HG03066 (cell line): ENCODE data around the gene STYX.

Experiments
- ATAC-seq: cut with Tn5 transposase; IDR thresholded peaks from one replicate; pipeline ENCODE4 v1.9.1; 2021; ENCODE audit warnings: low read depth; ENCODE audit not compliant: unreplicated experiment

The STYX gene, protein sequence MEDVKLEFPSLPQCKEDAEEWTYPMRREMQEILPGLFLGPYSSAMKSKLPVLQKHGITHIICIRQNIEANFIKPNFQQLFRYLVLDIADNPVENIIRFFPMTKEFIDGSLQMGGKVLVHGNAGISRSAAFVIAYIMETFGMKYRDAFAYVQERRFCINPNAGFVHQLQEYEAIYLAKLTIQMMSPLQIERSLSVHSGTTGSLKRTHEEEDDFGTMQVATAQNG

GRCh38 chr14:52729925-52730708 lies at the start of gene STYX:
STYX (plus strand) TSS chr14:52730166; CDS start chr14:52730475, 309 bp downstream.
- ATAC-seq = peak; percentile 90

DNA sequence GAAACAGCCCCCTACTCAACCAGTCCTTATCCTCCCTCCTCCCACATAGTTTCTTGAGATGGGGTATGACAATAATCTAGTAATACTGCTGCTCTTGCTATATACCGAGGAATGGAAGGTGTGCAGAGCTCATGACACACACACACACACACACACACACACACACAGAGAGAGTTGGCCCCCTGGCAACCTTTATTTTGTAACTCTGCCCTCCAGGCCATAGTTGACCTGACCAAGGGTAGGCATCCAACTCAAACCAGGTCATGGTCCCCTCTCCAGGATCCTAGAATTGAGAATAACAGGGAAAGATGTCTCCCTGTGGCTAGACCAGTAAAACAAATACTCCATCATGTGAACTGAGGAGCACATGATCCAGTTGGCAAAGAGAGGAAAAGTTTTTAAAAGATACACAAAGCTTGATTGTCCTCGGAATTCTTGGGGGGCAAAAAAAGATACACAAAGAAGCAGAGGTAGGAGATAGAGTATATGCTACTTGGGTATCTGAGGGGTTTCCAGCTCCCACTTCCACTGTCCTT lies 45.9 kb upstream of the STYX start:
- ATAC-seq = no peak

- no peak for ATAC-seq
These were observed 43.8 kb upstream of the STYX start for GRCh38 chr14:52686176-52686575.

- ATAC-seq = no peak
These were observed 38.8 kb upstream of the STYX start for GRCh38 chr14:52690983-52691760.

DNA sequence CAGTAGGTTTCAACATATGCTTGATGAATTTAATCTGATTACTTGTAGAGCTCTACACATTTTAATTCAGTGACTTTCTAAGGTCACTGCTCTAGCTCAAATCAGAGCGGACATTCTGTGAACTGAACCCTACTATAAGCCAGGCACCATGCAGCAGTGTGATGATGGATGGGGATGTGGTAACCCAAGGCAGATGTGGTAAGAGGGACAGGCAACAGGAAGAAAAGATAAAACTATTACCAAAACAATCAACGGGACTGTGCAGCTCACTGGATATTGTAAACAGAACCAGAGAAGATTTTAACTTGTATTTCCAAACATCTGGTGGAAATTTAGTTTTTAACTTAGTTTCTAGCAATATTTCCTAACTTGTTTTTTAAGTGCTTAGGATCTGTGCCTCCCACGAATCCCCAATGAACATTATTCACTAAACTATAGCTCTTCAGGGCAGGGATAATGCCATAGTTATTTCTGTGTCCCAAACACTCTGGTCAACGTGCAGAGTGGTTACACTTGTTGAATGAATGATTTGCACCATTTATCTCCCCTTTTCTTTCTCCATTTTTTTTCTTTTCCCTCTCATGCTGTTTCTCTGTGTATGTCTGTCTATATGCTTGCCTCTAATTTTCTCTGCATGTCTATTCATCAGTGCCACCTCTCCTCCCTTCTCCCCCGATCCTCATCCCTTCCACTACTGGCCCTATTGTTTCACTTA lies 37.6 kb upstream of the STYX start:
- no peak for ATAC-seq

GRCh38 chr14:52693036-52693435 lies 36.9 kb upstream of the STYX start:
- ATAC-seq = no peak

- ATAC-seq = no peak
These were observed 36.4 kb upstream of the STYX start for GRCh38 chr14:52693532-52693931.

DNA sequence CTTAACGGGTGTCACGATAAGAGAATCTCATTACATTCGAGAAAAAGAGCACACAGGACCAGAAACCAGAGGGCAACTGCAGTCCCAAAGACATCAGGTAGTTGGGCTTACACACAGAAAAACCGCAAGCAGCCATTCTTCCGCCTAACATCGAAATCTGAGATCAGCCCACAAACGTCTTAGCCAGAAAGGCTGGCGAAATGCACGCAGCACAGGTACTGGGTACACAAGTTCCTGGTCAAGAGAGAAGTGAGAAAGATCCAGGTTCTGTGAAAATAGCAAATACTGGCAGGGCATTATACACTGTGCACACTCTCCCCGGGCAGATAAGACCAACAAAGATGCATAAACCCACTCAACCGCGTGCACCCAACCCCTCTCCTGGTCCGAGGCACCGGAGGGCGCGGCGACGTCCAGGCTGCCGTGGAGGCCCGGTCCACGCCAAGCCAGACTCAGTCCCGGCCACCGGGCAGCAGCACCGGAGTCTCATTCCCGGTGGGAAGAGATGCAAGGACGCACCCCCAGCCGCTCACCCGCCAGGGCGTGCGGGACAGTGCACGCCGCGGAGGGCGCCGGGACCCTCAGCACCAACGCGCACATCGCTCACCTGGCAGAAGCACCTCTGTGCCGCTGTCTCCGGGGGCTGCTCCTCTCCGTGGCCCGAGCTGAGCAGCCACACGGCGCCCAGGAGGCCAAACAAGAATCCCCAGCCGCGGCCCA lies 35.0 kb upstream of the STYX start:
- peak; percentile 66 for ATAC-seq

DNA sequence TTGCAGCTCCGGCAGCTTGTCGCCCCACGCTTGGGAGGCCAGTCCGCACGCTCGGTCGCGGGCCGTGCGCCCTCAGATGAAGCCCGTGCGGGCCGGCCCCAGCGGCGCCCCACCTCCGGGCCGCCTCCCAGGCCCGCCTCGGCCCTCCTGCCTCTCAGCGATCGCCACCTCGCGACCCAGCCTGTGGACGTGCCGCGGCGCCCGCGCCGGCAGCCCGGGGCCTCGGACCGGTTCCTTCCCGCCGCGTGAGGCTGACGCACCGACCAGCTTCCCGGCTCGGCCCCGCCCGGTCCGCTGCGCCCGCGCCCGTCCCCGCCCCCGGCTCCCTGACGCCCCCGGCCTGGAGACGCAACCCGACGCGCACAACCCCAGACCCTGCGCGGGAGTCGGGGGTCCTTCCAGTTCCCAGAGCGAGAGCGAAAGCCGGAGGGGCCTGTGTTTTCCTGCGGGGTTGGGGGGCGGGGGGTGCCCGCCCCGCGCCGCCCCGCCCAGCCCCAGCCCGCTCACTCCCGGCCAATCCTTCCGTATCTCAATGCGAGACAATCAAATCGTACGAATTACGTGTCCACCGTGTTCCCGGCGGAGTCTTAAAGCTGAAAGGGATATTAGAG lies 34.4 kb upstream of the STYX start, which contains the start of gene ERO1A:
TSS of gene ERO1A (minus strand) at position 78 of the 611 bp plus-strand sequence. CDS start at position 1, 77 bp downstream.
- peak; percentile 67 for ATAC-seq

- no peak for ATAC-seq
These were observed 29.2 kb upstream of the STYX start for GRCh38 chr14:52700701-52701172.

DNA sequence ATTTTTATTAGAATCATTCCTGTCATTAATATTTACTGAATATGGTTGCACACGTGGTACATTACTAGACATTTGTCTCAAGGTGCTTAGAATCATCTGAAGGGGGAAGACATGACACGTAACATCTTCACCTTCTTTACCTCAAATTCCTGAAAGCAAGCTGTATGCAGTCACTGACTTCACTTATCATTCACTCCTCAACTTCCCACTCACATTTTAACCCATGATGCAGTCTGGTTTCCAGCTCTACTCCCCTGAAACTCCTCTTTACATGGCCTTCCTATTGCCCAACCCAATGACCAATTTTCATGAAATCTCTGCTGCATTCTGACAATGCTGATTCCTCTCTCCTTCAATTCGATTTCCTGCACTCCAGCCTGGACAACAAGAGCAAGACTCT lies 28.7 kb upstream of the STYX start:
- ATAC-seq = no peak

DNA sequence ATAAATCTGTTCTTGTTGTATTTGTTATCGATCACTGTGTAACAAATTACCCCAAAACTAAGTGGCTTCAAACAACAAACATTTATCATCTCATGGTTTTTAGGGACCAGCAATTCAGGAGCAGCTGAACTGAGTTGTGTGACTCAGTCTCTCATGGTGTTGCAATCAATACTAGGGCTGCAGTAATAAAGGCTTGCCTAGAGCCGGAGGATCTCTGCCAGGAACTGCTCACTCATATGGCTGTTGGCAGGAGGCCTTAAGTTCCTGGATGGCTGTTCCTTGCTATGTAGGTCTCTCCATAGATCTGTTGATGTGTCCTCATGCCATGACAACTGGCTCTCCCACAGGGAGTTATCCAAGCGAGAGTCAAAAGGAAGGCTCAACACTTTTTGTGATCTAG lies 26.7 kb upstream of the STYX start:
- ATAC-seq = no peak

DNA sequence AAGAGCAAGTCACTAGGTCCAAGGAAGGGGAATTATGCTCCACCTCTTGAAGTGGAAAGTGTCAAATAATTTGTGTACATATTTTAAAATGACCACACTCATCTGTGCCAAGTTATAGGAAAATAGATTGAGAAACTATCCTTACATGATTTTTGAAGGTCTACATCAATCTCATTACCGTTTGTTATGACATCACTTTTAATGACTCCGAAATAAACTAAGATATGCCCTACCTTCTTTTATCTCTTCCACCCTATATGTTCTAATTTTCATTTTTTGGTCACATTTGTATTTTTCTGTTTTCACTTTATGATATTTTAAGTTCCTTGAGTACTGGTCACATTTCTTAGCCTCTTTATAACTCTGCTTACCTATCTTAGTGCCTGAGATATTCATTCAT lies 26.3 kb upstream of the STYX start:
- ATAC-seq = no peak

DNA sequence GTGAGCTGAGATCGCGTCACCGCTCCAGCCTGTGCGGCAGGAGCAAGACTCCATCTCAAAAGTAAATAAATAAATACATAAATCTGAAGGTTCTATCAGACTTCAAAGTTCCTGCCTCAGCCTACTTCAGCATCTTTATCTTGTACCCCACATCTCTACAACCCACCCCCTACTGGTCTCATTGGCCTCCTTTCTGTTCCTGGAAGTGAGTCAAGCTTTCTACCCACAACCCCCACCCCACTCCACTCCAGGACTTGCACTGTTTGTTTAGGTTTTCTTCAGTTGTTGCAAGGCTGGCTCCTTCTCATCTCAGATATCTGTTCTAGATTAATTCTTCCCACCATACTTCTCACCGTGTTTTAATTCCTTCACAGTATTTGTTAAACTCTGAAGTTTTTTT lies 23.7 kb upstream of the STYX start:
- ATAC-seq = no peak

DNA sequence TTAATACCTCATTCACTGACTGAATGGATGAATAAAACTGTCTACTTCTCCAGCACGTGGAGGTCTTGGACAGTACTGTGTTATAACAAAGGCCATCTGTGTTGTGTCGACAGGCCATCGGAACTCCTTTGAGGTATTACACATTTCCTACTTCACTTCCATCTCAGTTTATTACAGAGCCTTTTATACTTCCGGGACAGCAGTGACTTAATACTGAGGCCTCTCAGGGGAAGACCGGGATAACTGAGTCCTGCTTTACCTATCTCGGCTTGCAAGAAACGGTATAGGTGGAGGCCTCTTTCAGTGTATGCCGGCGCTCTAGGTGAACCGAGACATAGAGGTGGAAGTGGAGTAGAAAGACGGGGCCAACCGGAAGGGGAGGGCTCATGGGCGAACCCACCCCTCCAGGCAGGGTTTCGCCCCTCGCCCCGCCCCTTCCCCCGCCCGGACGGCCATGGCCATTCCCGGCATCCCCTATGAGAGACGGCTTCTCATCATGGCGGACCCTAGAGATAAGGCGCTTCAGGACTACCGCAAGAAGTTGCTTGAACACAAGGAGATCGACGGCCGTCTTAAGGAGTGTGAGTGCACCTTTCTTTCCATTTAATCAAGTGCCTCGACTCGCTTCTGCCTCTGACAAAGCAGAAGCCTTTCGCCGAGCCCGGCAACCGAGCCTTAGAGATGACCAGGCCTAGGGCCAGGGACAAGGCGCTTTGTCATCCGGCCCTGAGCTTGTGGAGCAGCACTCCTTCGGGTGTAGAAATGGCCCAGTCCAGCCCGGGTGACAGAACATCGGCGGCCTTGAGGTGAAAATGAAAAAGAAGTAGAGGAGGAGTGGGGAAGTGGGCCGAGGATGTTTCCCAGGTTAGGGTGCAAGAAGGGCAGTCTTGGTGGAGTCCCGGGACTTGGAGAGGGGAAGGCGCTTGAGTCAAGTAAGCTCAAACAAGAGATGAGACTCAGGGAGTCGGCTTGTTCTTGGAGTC lies 23.0 kb upstream of the STYX start, which contains the start of gene PSMC6:
TSS of gene PSMC6 (plus strand) at position 477 of the 983 bp plus-strand sequence. CDS start at position 497, 20 bp downstream.
- ATAC-seq = peak; percentile 97

DNA sequence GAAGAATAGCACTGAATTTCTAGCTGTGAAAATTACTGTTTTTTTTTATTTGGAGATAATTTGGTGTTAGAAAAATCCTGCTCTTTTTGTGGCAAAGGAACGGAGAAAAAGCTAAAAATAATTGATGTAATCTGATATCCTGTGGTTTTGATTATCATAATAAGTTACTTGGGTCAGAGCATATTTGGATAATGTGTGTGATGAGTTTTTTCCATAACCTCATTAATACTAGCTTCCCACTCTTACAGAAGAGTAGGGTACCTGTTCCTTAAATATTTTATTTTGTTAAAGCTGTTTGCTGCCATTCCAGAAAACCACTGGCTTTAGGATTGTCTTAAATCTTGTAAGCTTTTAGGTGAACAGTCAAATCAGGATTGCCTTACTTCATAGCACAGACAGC lies 18.3 kb upstream of the STYX start:
- ATAC-seq = no peak

DNA sequence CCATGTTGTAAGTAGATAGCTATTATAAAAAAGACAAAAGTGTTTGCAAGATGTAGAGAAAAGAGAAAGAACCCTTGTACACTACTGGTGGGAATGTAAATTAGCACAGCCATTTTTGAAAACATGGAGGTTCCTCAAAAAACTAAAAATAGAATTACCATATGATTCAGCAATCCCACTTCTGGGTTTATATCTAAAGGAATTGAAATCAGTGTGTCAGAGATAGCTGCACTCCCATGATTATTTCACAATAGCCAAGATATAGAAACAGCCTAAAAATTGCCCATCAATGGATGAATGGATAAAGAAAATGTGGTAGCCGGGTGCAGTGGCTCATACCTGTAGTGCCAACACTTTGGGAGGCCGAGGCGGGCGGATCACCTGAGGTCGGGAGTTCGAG lies 13.8 kb upstream of the STYX start:
- no peak for ATAC-seq
